ENCODE measurements around the gene SOBP.
A peak's percentile ranks its signal among the peaks of the same experiment; 100 is the strongest.

The SOBP gene

DNA sequence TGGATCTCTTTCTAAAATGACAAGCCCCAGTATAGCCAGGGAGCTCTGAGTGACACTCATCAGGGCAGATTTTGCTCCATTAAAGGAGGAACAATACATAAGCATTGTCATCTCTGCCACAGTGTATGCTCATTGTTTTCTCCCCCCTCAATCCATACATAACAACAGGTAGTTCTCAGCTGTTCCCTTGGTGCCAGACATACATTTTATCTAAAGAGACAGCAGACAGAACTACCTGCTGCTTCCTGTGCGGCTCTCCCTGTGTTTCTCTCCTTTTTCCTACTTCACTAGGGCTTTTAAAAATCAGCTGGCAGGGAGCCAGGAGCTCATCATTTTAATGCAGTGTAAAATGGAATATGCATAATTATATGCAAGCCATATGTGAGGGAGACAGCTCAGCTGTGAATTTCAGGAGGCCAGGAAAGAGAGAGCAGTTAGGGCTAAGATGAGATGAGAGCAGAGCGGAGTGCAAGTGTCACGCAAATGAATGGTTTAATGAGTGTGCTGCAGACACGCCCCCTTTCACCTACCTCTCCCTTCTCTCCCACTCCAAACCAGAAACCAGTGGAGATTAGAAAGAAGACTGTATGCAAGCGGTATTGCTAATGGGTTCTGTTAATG lies 96.0 kb downstream of the SOBP start (continued):
- TF ChIP-seq ZNF596 (tag by site-specific recombination; IDR thresholded peaks at IDR 0.05): peak; percentile 47; the same call in 1 of the 2 replicates
- TF ChIP-seq, protein P1, sequence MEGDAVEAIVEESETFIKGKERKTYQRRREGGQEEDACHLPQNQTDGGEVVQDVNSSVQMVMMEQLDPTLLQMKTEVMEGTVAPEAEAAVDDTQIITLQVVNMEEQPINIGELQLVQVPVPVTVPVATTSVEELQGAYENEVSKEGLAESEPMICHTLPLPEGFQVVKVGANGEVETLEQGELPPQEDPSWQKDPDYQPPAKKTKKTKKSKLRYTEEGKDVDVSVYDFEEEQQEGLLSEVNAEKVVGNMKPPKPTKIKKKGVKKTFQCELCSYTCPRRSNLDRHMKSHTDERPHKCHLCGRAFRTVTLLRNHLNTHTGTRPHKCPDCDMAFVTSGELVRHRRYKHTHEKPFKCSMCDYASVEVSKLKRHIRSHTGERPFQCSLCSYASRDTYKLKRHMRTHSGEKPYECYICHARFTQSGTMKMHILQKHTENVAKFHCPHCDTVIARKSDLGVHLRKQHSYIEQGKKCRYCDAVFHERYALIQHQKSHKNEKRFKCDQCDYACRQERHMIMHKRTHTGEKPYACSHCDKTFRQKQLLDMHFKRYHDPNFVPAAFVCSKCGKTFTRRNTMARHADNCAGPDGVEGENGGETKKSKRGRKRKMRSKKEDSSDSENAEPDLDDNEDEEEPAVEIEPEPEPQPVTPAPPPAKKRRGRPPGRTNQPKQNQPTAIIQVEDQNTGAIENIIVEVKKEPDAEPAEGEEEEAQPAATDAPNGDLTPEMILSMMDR (tag by site-specific recombination; IDR thresholded peaks at IDR 0.05): no peak
- TF ChIP-seq ZNF529 (tag by site-specific recombination; IDR thresholded peaks at IDR 0.05; ENCODE audit: insufficient replicate concordance): no peak
- TF ChIP-seq, protein P2, sequence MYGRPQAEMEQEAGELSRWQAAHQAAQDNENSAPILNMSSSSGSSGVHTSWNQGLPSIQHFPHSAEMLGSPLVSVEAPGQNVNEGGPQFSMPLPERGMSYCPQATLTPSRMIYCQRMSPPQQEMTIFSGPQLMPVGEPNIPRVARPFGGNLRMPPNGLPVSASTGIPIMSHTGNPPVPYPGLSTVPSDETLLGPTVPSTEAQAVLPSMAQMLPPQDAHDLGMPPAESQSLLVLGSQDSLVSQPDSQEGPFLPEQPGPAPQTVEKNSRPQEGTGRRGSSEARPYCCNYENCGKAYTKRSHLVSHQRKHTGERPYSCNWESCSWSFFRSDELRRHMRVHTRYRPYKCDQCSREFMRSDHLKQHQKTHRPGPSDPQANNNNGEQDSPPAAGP (tag by site-specific recombination; IDR thresholded peaks at IDR 0.05): no peak
- no peak for TF ChIP-seq ZNF146 (tag by site-specific recombination; IDR thresholded peaks at IDR 0.05)
- no peak for TF ChIP-seq ZNF302 (tag by site-specific recombination; IDR thresholded peaks at IDR 0.05; ENCODE audit: low read depth)
- TF ChIP-seq HOXA7 (CRISPR knock-in tag; IDR thresholded peaks at IDR 0.05; ENCODE audit: borderline replicate concordance): no peak
- TF ChIP-seq GFI1B (tag by site-specific recombination; IDR thresholded peaks at IDR 0.05): no peak
- TF ChIP-seq, protein P3, sequence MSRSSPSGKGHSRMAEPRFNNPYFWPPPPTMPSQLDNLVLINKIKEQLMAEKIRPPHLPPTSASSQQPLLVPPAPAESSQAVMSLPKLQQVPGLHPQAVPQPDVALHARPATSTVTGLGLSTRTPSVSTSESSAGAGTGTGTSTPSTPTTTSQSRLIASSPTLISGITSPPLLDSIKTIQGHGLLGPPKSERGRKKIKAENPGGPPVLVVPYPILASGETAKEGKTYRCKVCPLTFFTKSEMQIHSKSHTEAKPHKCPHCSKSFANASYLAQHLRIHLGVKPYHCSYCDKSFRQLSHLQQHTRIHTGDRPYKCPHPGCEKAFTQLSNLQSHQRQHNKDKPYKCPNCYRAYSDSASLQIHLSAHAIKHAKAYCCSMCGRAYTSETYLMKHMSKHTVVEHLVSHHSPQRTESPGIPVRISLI (tag by site-specific recombination; IDR thresholded peaks at IDR 0.05): no peak
- peak; percentile 92 for TF ChIP-seq SCRT2 (tag by site-specific recombination; IDR thresholded peaks at IDR 0.05)
- no peak for TF ChIP-seq ZNF707 (tag by site-specific recombination; IDR thresholded peaks at IDR 0.05)
- no peak for TF ChIP-seq BCL11A (tag by site-specific recombination; IDR thresholded peaks at IDR 0.05; ENCODE audit: low read depth)
- TF ChIP-seq, protein P4, sequence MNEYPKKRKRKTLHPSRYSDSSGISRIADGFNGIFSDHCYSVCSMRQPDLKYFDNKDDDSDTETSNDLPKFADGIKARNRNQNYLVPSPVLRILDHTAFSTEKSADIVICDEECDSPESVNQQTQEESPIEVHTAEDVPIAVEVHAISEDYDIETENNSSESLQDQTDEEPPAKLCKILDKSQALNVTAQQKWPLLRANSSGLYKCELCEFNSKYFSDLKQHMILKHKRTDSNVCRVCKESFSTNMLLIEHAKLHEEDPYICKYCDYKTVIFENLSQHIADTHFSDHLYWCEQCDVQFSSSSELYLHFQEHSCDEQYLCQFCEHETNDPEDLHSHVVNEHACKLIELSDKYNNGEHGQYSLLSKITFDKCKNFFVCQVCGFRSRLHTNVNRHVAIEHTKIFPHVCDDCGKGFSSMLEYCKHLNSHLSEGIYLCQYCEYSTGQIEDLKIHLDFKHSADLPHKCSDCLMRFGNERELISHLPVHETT (tag by site-specific recombination; IDR thresholded peaks at IDR 0.05): no peak
- no peak for TF ChIP-seq ZNF830 (tag by site-specific recombination; IDR thresholded peaks at IDR 0.05; ENCODE audit: low read depth)
- TF ChIP-seq ZNF341 (tag by site-specific recombination; IDR thresholded peaks at IDR 0.05; ENCODE audit: low read depth): no peak
- TF ChIP-seq, protein P5, sequence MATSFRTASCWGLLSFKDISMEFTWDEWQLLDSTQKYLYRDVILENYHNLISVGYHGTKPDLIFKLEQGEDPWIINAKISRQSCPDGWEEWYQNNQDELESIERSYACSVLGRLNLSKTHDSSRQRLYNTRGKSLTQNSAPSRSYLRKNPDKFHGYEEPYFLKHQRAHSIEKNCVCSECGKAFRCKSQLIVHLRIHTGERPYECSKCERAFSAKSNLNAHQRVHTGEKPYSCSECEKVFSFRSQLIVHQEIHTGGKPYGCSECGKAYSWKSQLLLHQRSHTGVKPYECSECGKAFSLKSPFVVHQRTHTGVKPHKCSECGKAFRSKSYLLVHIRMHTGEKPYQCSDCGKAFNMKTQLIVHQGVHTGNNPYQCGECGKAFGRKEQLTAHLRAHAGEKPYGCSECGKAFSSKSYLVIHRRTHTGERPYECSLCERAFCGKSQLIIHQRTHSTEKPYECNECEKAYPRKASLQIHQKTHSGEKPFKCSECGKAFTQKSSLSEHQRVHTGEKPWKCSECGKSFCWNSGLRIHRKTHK (tag by site-specific recombination; IDR thresholded peaks at IDR 0.05): no peak
- TF ChIP-seq, protein P6, sequence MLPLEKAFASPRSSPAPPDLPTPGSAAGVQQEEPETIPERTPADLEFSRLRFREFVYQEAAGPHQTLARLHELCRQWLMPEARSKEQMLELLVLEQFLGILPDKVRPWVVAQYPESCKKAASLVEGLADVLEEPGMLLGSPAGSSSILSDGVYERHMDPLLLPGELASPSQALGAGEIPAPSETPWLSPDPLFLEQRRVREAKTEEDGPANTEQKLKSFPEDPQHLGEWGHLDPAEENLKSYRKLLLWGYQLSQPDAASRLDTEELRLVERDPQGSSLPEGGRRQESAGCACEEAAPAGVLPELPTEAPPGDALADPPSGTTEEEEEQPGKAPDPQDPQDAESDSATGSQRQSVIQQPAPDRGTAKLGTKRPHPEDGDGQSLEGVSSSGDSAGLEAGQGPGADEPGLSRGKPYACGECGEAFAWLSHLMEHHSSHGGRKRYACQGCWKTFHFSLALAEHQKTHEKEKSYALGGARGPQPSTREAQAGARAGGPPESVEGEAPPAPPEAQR (tag by site-specific recombination; IDR thresholded peaks at IDR 0.05): no peak
- TF ChIP-seq ZBTB48 (tag by site-specific recombination; IDR thresholded peaks at IDR 0.05): no peak
- TF ChIP-seq PRDM1 (tag by site-specific recombination; IDR thresholded peaks at IDR 0.05): peak; percentile 84
- no peak for TF ChIP-seq ZNF623 (tag by site-specific recombination; IDR thresholded peaks at IDR 0.05)
- TF ChIP-seq ZNF561 (tag by site-specific recombination; IDR thresholded peaks at IDR 0.05; ENCODE audit: borderline replicate concordance): 0 out of 2 replicates have a peak, but pooled peaks have one; percentile 52
- TF ChIP-seq ZIC2 (tag by site-specific recombination; IDR thresholded peaks at IDR 0.05): no peak
- TF ChIP-seq ZNF157 (tag by site-specific recombination; IDR thresholded peaks at IDR 0.05): no peak
- TF ChIP-seq ZNF112 (tag by site-specific recombination; IDR thresholded peaks at IDR 0.05): no peak
- TF ChIP-seq ZNF843 (tag by site-specific recombination; IDR thresholded peaks at IDR 0.05): no peak
- 0 out of 2 replicates have a peak, but pooled peaks have one; percentile 49 for TF ChIP-seq TRIM28 (IDR thresholded peaks at IDR 0.05; ENCODE audit: borderline replicate concordance, low read length)
- TF ChIP-seq KLF10 (tag by site-specific recombination; IDR thresholded peaks at IDR 0.05): peak; percentile 75; the same call in 1 of the 2 replicates
- TF ChIP-seq ZNF311 (tag by site-specific recombination; IDR thresholded peaks at IDR 0.05; ENCODE audit: borderline replicate concordance): no peak
- no peak for TF ChIP-seq ZNF24 (tag by site-specific recombination; IDR thresholded peaks at IDR 0.05)
- TF ChIP-seq, protein P7, sequence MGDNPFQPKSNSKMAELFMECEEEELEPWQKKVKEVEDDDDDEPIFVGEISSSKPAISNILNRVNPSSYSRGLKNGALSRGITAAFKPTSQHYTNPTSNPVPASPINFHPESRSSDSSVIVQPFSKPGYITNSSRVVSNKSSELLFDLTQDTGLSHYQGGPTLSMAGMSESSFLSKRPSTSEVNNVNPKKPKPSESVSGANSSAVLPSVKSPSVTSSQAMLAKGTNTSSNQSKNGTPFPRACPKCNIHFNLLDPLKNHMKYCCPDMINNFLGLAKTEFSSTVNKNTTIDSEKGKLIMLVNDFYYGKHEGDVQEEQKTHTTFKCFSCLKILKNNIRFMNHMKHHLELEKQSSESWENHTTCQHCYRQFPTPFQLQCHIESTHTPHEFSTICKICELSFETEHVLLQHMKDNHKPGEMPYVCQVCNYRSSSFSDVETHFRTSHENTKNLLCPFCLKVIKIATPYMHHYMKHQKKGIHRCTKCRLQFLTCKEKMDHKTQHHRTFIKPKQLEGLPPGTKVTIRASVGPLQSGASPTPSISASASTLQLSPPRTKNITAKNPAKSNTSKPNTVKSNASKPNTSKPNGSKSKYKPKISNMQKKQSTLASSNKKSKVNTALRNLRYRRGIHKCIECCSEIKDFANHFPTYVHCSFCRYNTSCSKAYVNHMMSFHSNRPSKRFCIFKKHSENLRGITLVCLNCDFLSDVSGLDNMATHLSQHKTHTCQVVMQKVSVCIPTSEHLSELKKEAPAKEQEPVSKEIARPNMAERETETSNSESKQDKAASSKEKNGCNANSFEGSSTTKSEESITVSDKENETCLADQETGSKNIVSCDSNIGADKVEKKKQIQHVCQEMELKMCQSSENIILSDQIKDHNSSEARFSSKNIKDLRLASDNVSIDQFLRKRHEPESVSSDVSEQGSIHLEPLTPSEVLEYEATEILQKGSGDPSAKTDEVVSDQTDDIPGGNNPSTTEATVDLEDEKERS (tag by site-specific recombination; IDR thresholded peaks at IDR 0.05): no peak

All from HEK293 (cell line).